BE2C (cell line): ENCODE data around the gene RBM34.
"Not testable (repeated sequence)": the region's sequence is repeated elsewhere in the genome, so short reads cannot be mapped to it uniquely, and the experiment has no call there.

ENCODE experiments used
- DNase-seq: peaks from one replicate; pipeline ENCODE4 v3.0.0-alpha.2; 2020
- H3K27me3 ChIP-seq: fragments of 250-450 bp; sonication (Bioruptor Pico); 2 replicates; pipeline ENCODE4 v1.5.1; 2020; ENCODE audit warnings: mild to moderate bottlenecking
- H3K36me3 ChIP-seq: fragments of 250-450 bp; sonication (Bioruptor Pico); 2 replicates; pipeline ENCODE4 v1.5.1; 2020; ENCODE audit warnings: mild to moderate bottlenecking
- H3K4me1 ChIP-seq: fragments of 250-450 bp; sonication (Bioruptor Pico); 2 replicates; pipeline ENCODE4 v1.5.1; 2020
- H3K4me3 ChIP-seq: 2 replicates; pipeline ENCODE4 v1.5.1; 2011; ENCODE audit warnings: low read depth, low read length
- H3K9me3 ChIP-seq: fragments of 250-450 bp; sonication (Bioruptor Pico); 2 replicates; pipeline ENCODE4 v1.5.1; 2020
- TF ChIP-seq, protein P1 (sequence below): IDR thresholded peaks from 2 replicates; pipeline ENCODE4 v1.5.1; 2012; ENCODE audit warnings: mild to moderate bottlenecking, low read depth, low read length

The RBM34 gene

GRCh38 chr1:235169986-235170385 is 8.9 kb upstream of the RBM34 start:
- no peaks in the 10 kb centered on the region for H3K27me3 ChIP-seq
- TF ChIP-seq, protein P1, sequence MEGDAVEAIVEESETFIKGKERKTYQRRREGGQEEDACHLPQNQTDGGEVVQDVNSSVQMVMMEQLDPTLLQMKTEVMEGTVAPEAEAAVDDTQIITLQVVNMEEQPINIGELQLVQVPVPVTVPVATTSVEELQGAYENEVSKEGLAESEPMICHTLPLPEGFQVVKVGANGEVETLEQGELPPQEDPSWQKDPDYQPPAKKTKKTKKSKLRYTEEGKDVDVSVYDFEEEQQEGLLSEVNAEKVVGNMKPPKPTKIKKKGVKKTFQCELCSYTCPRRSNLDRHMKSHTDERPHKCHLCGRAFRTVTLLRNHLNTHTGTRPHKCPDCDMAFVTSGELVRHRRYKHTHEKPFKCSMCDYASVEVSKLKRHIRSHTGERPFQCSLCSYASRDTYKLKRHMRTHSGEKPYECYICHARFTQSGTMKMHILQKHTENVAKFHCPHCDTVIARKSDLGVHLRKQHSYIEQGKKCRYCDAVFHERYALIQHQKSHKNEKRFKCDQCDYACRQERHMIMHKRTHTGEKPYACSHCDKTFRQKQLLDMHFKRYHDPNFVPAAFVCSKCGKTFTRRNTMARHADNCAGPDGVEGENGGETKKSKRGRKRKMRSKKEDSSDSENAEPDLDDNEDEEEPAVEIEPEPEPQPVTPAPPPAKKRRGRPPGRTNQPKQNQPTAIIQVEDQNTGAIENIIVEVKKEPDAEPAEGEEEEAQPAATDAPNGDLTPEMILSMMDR, result no peak
- peaks cover 40% of the 10 kb centered on the region for H3K36me3 ChIP-seq
- no peaks in the 10 kb centered on the region for H3K4me1 ChIP-seq
- no peaks in the 10 kb centered on the region for H3K9me3 ChIP-seq
- no peak overlapping the region for H3K4me3 ChIP-seq
- no peak for DNase-seq

- H3K27me3 ChIP-seq, result no peaks in the 10 kb centered on the region
- H3K9me3 ChIP-seq, result no peaks in the 10 kb centered on the region
- H3K4me1 ChIP-seq, result no peaks in the 10 kb centered on the region
- H3K36me3 ChIP-seq, result peaks cover 28% of the 10 kb centered on the region
- no peak overlapping the region for H3K4me3 ChIP-seq
- no peak for DNase-seq
- TF ChIP-seq, protein P1, result no peak
Observed at GRCh38 chr1:235168375-235168774, 7.3 kb upstream of the RBM34 start.

- H3K4me3 ChIP-seq, result peak overlapping the region; percentile 85
- H3K27me3 ChIP-seq, result no peaks in the 10 kb centered on the region
- no peak for DNase-seq
- peaks cover 18% of the 10 kb centered on the region for H3K36me3 ChIP-seq
- no peaks in the 10 kb centered on the region for H3K4me1 ChIP-seq
- H3K9me3 ChIP-seq, result no peaks in the 10 kb centered on the region
- TF ChIP-seq, protein P1, result no peak
Observed at GRCh38 chr1:235161685-235162327, 756 bp upstream of the RBM34 start.

- TF ChIP-seq, protein P1, result no peak
- DNase-seq, result no peak
- Histone ChIP-seq H3K27me3 (no peaks in the 10 kb centered on the region), H3K36me3 (peaks cover 27% of the 10 kb centered on the region), H3K4me1 (no peaks in the 10 kb centered on the region), H3K4me3 (peak overlapping the region; percentile 85), H3K9me3 (no peaks in the 10 kb centered on the region)
Observed at GRCh38 chr1:235160383-235160956, 580 bp downstream of the RBM34 start.

DNA sequence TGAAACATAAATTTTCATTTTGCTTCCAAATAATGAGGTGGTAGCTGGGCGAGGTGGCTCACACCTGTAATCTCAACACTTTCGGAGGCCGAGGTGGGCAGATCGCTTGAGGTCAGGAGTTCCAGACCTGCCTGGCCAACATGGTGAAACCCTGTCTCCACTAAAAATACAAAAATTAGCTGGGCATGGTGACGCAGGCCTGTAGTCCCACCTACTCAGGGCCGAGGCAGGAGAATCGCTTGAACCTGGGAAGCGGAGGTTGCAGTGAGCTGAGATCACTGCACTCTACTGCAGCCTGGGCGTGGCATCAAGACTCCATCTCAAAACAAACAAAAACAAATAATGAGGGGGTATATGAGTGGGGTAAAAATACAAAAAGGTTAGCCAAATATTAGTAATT is 1.1 kb downstream of the RBM34 start:
- not testable (repeated sequence) for H3K27me3 ChIP-seq, H3K9me3 ChIP-seq, DNase-seq, H3K4me1 ChIP-seq
- peak overlapping the region; percentile 85 for H3K4me3 ChIP-seq
- H3K36me3 ChIP-seq, result peaks cover 28% of the 10 kb centered on the region

- not testable (repeated sequence) for H3K4me1 ChIP-seq, H3K4me3 ChIP-seq, DNase-seq, H3K9me3 ChIP-seq, H3K27me3 ChIP-seq
- H3K36me3 ChIP-seq, result peaks cover 33% of the 10 kb centered on the region
Observed at GRCh38 chr1:235159284-235159683, 1.8 kb downstream of the RBM34 start.

DNA sequence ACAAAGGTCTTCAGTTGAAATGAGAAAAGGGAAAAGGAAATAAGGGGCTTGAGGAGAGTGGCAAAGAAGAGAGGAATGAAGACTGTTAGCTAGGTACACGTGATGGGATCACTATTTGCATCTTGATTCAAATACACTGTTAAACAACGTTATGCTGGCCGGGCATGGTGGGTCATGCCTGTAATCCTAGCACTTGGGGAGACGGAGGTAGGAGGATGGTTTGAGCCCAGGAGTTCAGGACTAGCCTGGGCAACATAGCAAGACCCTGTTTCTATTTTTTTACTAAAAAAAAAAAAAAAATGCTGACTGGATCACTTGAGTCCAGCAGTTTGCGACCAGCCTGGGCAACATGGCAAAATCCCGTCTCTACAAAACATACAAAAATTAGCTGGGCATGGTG is 2.4 kb downstream of the RBM34 start:
- peaks cover 36% of the 10 kb centered on the region for H3K36me3 ChIP-seq
- no peaks in the 10 kb centered on the region for H3K27me3 ChIP-seq
- H3K4me1 ChIP-seq, result no peaks in the 10 kb centered on the region
- no peak overlapping the region for H3K4me3 ChIP-seq
- H3K9me3 ChIP-seq, result no peaks in the 10 kb centered on the region
- no peak for DNase-seq
- TF ChIP-seq, protein P1, result no peak
